GM12874 (cell line): ENCODE results near the gene INO80D.

Experiments used
- CTCF ChIP-seq: IDR thresholded peaks from 2 replicates; pipeline ENCODE4 v1.5.1; 2011; ENCODE audit warnings: low read depth, mild to moderate bottlenecking, control low read depth, low read length, moderate library complexity; ENCODE audit not compliant: insufficient read depth

The INO80D gene

GRCh38 chr2:205959521-205959920 lies 126.5 kb downstream of the INO80D start:
- TF ChIP-seq CTCF: no peak

GRCh38 chr2:205957452-205958154 lies 128.4 kb downstream of the INO80D start:
- TF ChIP-seq CTCF: no peak

GRCh38 chr2:205954707-205955106 lies 131.3 kb downstream of the INO80D start:
- no peak for TF ChIP-seq CTCF

GRCh38 chr2:205952282-205952681 lies 133.7 kb downstream of the INO80D start:
- TF ChIP-seq CTCF: no peak

GRCh38 chr2:205948883-205949282 lies 137.1 kb downstream of the INO80D start:
- TF ChIP-seq CTCF: no peak

GRCh38 chr2:205948496-205948837 lies 137.5 kb downstream of the INO80D start:
- no peak for TF ChIP-seq CTCF

GRCh38 chr2:205947621-205948495 lies 138.1 kb downstream of the INO80D start:
- peak; percentile 83 for TF ChIP-seq CTCF
